ENCODE data around the gene CCDC154.

Gene CCDC154

GRCh38 chr16:1464894-1465566, 20.7 kb upstream of the CCDC154 start (continued):
- TF ChIP-seq, protein P1, sequence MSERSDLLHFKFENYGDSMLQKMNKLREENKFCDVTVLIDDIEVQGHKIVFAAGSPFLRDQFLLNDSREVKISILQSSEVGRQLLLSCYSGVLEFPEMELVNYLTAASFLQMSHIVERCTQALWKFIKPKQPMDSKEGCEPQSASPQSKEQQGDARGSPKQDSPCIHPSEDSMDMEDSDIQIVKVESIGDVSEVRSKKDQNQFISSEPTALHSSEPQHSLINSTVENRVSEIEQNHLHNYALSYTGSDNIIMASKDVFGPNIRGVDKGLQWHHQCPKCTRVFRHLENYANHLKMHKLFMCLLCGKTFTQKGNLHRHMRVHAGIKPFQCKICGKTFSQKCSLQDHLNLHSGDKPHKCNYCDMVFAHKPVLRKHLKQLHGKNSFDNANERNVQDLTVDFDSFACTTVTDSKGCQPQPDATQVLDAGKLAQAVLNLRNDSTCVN (tag by site-specific recombination; optimal IDR thresholded peaks at IDR 0.05): no peak

DNA sequence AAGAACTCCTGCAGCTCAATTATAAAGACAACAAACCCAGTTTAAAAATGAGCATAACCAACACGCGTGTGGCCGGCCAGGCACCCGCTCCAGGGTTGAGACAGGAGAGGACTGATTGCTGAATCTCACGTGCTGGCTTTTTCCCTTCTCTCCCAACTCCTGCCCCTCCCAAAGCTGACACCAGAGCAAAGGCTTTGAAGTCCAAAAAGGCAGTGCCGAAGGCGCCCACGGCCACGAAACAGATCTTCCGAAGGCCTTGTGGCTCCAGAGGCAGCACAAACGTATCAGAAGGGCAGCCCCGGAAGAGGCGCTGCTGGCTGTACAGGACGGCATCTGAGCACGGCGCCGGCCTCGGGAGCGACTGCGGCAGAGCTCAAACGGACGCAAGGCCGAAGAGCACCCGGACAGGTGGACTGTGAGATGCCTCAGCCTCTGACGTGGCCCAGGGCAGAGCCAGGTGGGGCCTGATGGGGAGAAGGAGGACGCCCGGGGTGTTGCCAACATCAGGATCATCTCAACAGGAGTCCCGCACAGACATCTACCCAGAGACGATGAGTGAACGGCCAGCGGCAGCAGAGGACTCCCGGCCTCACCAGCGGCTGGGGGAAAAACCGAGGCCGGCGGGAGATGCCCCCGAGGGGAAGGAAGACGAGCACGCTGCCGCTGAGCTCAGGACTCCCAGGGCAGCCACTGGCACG, 20.0 kb upstream of the CCDC154 start:
- H3K4me1 ChIP-seq (ENCODE audit: control insufficient read depth, insufficient read depth, low read length): no peaks in the 10 kb centered on the region
- ChIA-PET CTCF (interaction anchor here (1.3 kb wide), 1 partner anchor 100 kb away, joined by 4 read pairs; no protein-coding TSS in a partner anchor), POLR2A (no interaction called here)
- H3K9me3 ChIP-seq (ENCODE audit: control insufficient read depth, insufficient read depth, low read depth, low read length): no peaks in the 10 kb centered on the region
- no peak overlapping the region for H3K4me3 ChIP-seq (ENCODE audit: low read depth, low read length)
- peaks cover 0 to 30% of the 10 kb centered on the region in 2 experiments; a peak in 1 of 3 replicates for H3K36me3 ChIP-seq (ENCODE audit: control insufficient read depth in 2 of 2, insufficient read depth in 1 of 2, low read length in 2 of 2)
- no peak overlapping the region for H3K27ac ChIP-seq (ENCODE audit: extremely low read depth, low read depth, low read length)
- TF ChIP-seq TCF7L2 (IDR thresholded peaks at IDR 0.05; ENCODE audit: borderline replicate concordance, low read depth, low read length): no peak

DNA sequence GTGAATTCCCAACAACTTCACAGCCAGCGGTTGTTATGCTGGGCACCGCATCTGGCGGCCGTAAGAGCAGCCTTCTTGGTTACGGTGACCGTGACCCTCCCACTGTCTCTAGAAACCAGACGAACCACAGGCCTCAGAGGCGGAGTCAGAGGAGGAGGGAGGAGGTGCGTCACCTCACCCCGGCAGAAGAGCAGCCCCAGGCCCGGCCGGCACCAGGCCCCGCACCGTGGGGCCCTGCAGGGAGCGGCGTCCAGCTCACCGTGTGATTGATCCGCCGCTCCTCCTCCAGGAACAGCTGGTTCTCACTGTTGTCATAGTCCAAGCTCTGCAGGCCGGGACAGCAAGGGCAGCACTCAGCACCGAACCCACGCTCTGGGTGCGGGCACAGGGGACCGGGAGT, 16.8 kb upstream of the CCDC154 start:
- no peak overlapping the region for H3K4me3 ChIP-seq (ENCODE audit: low read depth, low read length)
- H3K9me3 ChIP-seq (ENCODE audit: control insufficient read depth, insufficient read depth, low read depth, low read length): no peaks in the 10 kb centered on the region
- no peak overlapping the region for H3K27ac ChIP-seq (ENCODE audit: extremely low read depth, low read depth, low read length)
- CTCF ChIA-PET: no interaction called here
- H3K36me3 ChIP-seq (ENCODE audit: control insufficient read depth in 2 of 2, insufficient read depth in 1 of 2, low read length in 2 of 2): peaks cover 0 to 53% of the 10 kb centered on the region in 2 experiments; a peak in 1 of 3 replicates
- POLR2A ChIA-PET: no interaction called here
- TF ChIP-seq ZNF184 (tag by site-specific recombination; IDR thresholded peaks at IDR 0.05): no peak
- TF ChIP-seq ZNF473 (tag by site-specific recombination; IDR thresholded peaks at IDR 0.05): no peak
- TF ChIP-seq ZEB2 (tag by site-specific recombination; IDR thresholded peaks at IDR 0.05): no peak
- no peak for TF ChIP-seq CTCF (tag by site-specific recombination; IDR thresholded peaks at IDR 0.05)
- TF ChIP-seq ZNF747 (tag by site-specific recombination; IDR thresholded peaks at IDR 0.05): no peak
- TF ChIP-seq ZBTB1 (tag by site-specific recombination; IDR thresholded peaks at IDR 0.05): no peak
- TF ChIP-seq ZNF214 (tag by site-specific recombination; IDR thresholded peaks at IDR 0.05; ENCODE audit: borderline replicate concordance): no peak
- no peak for TF ChIP-seq ZNF404 (tag by site-specific recombination; IDR thresholded peaks at IDR 0.05)
- TF ChIP-seq ZSCAN18 (tag by site-specific recombination; IDR thresholded peaks at IDR 0.05): no peak
- TF ChIP-seq, protein P1 (tag by site-specific recombination; optimal IDR thresholded peaks at IDR 0.05): no peak
- TF ChIP-seq ZNF426 (tag by site-specific recombination; IDR thresholded peaks at IDR 0.05): no peak
- no peak for TF ChIP-seq ZNF174 (tag by site-specific recombination; IDR thresholded peaks at IDR 0.05)
- TF ChIP-seq MYNN (tag by site-specific recombination; IDR thresholded peaks at IDR 0.05; ENCODE audit: borderline replicate concordance): no peak
- TF ChIP-seq ZNF335 (tag by site-specific recombination; conservative IDR thresholded peaks at IDR 0.05): no peak
- TF ChIP-seq ZNF488 (tag by site-specific recombination; IDR thresholded peaks at IDR 0.05): no peak
- TF ChIP-seq ZNF10 (tag by site-specific recombination; IDR thresholded peaks at IDR 0.05): no peak
- no peaks in the 10 kb centered on the region for H3K4me1 ChIP-seq (ENCODE audit: control insufficient read depth, insufficient read depth, low read length)

Data from HEK293 (cell line).